GM19324 (cell line): ENCODE data around the gene PUM1.

ENCODE experiments used
- ATAC-seq: cut with Tn5 transposase; IDR thresholded peaks from one replicate; pipeline ENCODE4 v1.9.1; 2021; ENCODE audit warnings: mild to moderate bottlenecking, moderate library complexity; ENCODE audit not compliant: unreplicated experiment, low FRiP score

The PUM1 gene

GRCh38 chr1:31031330-31032143 lies 34.0 kb downstream of the PUM1 start:
- no peak for ATAC-seq

GRCh38 chr1:31029026-31029425 lies 36.5 kb downstream of the PUM1 start:
- no peak for ATAC-seq

- no peak for ATAC-seq
Observed at GRCh38 chr1:31027693-31028526, 37.6 kb downstream of the PUM1 start.

- no peak for ATAC-seq
Observed at GRCh38 chr1:31022259-31022658, 43.3 kb downstream of the PUM1 start.

GRCh38 chr1:31020007-31020790 lies 45.3 kb downstream of the PUM1 start:
- ATAC-seq, result no peak

GRCh38 chr1:31019401-31019800 lies 46.1 kb downstream of the PUM1 start:
- no peak for ATAC-seq

- no peak for ATAC-seq
Observed at GRCh38 chr1:31016868-31017267, 48.6 kb downstream of the PUM1 start.

- ATAC-seq, result peak; percentile 60
Observed at GRCh38 chr1:31013187-31013864, 52.2 kb downstream of the PUM1 start.

GRCh38 chr1:31012210-31012924 lies 53.1 kb downstream of the PUM1 start:
- ATAC-seq, result no peak

- ATAC-seq, result no peak
Observed at GRCh38 chr1:31011719-31012118, 53.8 kb downstream of the PUM1 start.

- ATAC-seq, result no peak
Observed at GRCh38 chr1:31010086-31010989, 55.2 kb downstream of the PUM1 start.

GRCh38 chr1:31007462-31007991 lies 58.0 kb downstream of the PUM1 start:
- no peak for ATAC-seq

- ATAC-seq, result no peak
Observed at GRCh38 chr1:31006747-31007146, 58.8 kb downstream of the PUM1 start.

GRCh38 chr1:31005617-31006166 lies 59.8 kb downstream of the PUM1 start:
- no peak for ATAC-seq

GRCh38 chr1:31005198-31005597 lies 60.3 kb downstream of the PUM1 start:
- no peak for ATAC-seq

- no peak for ATAC-seq
Observed at GRCh38 chr1:31004231-31004621, 61.3 kb downstream of the PUM1 start.

GRCh38 chr1:31003613-31004230 lies 61.8 kb downstream of the PUM1 start:
- ATAC-seq, result no peak

GRCh38 chr1:31000301-31000700 lies 65.2 kb downstream of the PUM1 start:
- ATAC-seq, result no peak
